Smooth muscle cell (in vitro differentiated cells): ENCODE data around the gene TUT4. TPM values are rescaled to one million over a fixed set of nuclear protein-coding genes. Genes with fewer than 3 reads are reported as not detected.

Experiments used
- DNase-seq: peaks from one replicate; lab custom pipeline; 2025; ENCODE audit not compliant: unreplicated experiment; lab: John Stamatoyannopoulos, UW
- H2AFZ ChIP-seq: fragments of 200-600 bp; sonication (generic); 2 replicates; pipeline ENCODE4 v1.6.0; 2016; ENCODE audit warnings: antibody characterized with exemption, low read depth, mild to moderate bottlenecking
- H3F3A ChIP-seq: fragments of 200-600 bp; sonication (generic); 2 replicates; pipeline ENCODE4 v1.6.0; 2017; ENCODE audit warnings: antibody characterized with exemption, low read depth
- H3K27ac ChIP-seq: fragments of 200-600 bp; sonication (generic); 2 replicates; pipeline ENCODE4 v1.5.1; 2016; ENCODE audit warnings: low read depth, mild to moderate bottlenecking
- H3K27me3 ChIP-seq: fragments of 200-600 bp; sonication (generic); 2 replicates; pipeline ENCODE4 v1.6.1; 2016; ENCODE audit warnings: low read depth, mild to moderate bottlenecking
- H3K36me3 ChIP-seq: fragments of 200-600 bp; sonication (generic); 2 replicates; pipeline ENCODE4 v1.5.1; 2016; ENCODE audit warnings: low read depth
- H3K4me1 ChIP-seq: fragments of 200-600 bp; sonication (generic); 2 replicates; pipeline ENCODE4 v1.5.1; 2016; ENCODE audit warnings: low read depth
- H3K4me2 ChIP-seq: fragments of 200-600 bp; sonication (generic); 2 replicates; pipeline ENCODE4 v1.6.0; 2016; ENCODE audit warnings: mild to moderate bottlenecking
- H3K4me3 ChIP-seq: fragments of 200-600 bp; sonication (generic); 2 replicates; pipeline ENCODE4 v1.5.1; 2016; ENCODE audit warnings: mild to moderate bottlenecking
- H3K79me2 ChIP-seq: fragments of 200-600 bp; sonication (generic); 2 replicates; pipeline ENCODE4 v1.6.0; 2016; ENCODE audit warnings: low read depth, mild to moderate bottlenecking
- H3K9ac ChIP-seq: fragments of 200-600 bp; sonication (generic); 2 replicates; pipeline ENCODE4 v1.6.0; 2016; ENCODE audit warnings: low read depth
- H3K9me3 ChIP-seq: fragments of 200-600 bp; sonication (generic); replicated peaks from 2 replicates; pipeline ENCODE4 v1.5.1; 2016; ENCODE audit warnings: low read depth
- H4K20me1 ChIP-seq: fragments of 200-600 bp; sonication (generic); 2 replicates; pipeline ENCODE4 v1.6.0; 2016; ENCODE audit warnings: low read depth
- CTCF ChIP-seq: fragments of 200-600 bp; sonication (generic); IDR thresholded peaks from 2 replicates; pipeline ENCODE4 v1.5.1; 2017; ENCODE audit warnings: borderline replicate concordance, mild to moderate bottlenecking, antibody characterized with exemption; ENCODE audit not compliant: insufficient read depth, poor library complexity, severe bottlenecking
- WGBS: methylation state at CpG from one replicate; pipeline ENCODE4 v1.1.7; 2016; ENCODE audit warnings: low lambda C conversion rate; 5-methylcytosine and 5-hydroxymethylcytosine counted together
- polyA plus RNA-seq: library from polyadenylated mRNA; unstranded; fragments of >200 nt; fragmentation: Nextera tagmentation; extraction: Ambion mirVana; gene quantifications from 2 replicates; pipeline ENCODE4 v1.2.1, GENCODE V29; 2016
- total RNA-seq: library from RNA; depleted of rRNA; stranded (reverse); fragments of >200 nt; gene quantifications from 2 replicates; pipeline ENCODE4 v1.2.3, GENCODE V29; 2014

Gene TUT4
- total and polyA plus RNA-seq, 2 experiments from 2014 or later, result 13.9 to 58.3 TPM

DNA sequence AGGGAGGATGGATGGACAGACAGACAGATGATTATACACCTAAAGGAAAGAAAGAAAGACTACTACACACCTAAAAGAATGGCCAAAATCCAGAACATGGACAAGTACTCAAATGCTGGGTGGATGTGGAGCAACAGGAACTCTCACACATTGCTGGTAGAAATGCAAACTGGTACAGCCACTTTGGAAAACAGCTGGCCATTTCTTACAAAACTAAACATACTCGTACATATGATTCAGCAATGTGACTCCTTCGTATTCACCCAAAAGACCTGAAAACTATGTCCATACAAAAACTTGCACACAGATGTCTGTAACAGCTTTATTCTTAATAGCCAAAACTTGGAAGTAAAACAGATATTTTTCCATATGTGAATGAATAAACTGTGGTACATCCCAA is 97.2 kb downstream of the TUT4 start:
- no peak for DNase-seq
- no peak overlapping the region for H3K27ac ChIP-seq

DNA sequence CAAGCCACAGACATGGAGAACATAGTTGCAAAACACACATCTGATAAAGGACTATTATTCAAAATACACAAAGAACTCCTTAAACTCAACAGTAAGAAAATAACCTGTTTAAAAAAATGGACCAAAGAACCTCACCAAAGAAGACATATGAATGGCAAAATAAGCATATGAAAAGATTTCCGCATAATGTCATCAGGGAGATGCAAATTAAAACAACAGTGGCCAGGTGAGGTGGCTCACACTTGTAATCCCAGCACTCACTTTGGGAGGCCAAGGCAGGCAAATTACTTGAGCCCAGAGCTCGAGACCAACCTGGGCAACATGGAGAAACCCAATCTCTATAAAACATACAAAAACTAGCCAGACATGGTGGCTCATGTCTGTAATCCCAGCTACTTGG is 98.1 kb downstream of the TUT4 start:
- no peaks in the 10 kb centered on the region for H3K27me3 ChIP-seq
- no peak overlapping the region for H2AFZ ChIP-seq
- no peaks in the 10 kb centered on the region for H3K9me3 ChIP-seq
- no peak overlapping the region for H3K4me2 ChIP-seq
- peaks cover 11% of the 10 kb centered on the region for H3K79me2 ChIP-seq
- H4K20me1 ChIP-seq, result peaks cover 3% of the 10 kb centered on the region
- H3K4me3 ChIP-seq, result no peak overlapping the region
- H3K4me1 ChIP-seq, result no peaks in the 10 kb centered on the region
- no peak overlapping the region for H3K27ac ChIP-seq
- no peaks in the 10 kb centered on the region for H3K36me3 ChIP-seq
- no peak for TF ChIP-seq CTCF
- 90% methylated on average over 2 of the region's 2 CpGs for WGBS
- H3K9ac ChIP-seq, result no peak overlapping the region
- H3F3A ChIP-seq, result no peaks in the 10 kb centered on the region
- DNase-seq, result no peak

More for the DNA sequence above, 97.2 kb downstream of the TUT4 start:
- no peaks in the 10 kb centered on the region for H3K4me1 ChIP-seq
- H3K9me3 ChIP-seq, result no peaks in the 10 kb centered on the region
- no peak overlapping the region for H3K9ac ChIP-seq
- TF ChIP-seq CTCF, result no peak
- no peak overlapping the region for H3K4me2 ChIP-seq
- H3K79me2 ChIP-seq, result peaks cover 8% of the 10 kb centered on the region
- H3K36me3 ChIP-seq, result no peaks in the 10 kb centered on the region
- no peak overlapping the region for H2AFZ ChIP-seq
- no peak overlapping the region for H3K4me3 ChIP-seq
- H4K20me1 ChIP-seq, result peaks cover 3% of the 10 kb centered on the region
- H3F3A ChIP-seq, result no peaks in the 10 kb centered on the region
- H3K27me3 ChIP-seq, result no peaks in the 10 kb centered on the region
- 98% methylated on average over 2 of the region's 2 CpGs for WGBS

- H3K9me3 ChIP-seq, result no peaks in the 10 kb centered on the region
- WGBS, result 89% methylated on average over 1 of the region's 1 CpG
These were observed 98.8 kb downstream of the TUT4 start for GRCh38 chr1:52454127-52454526.

More at GRCh38 chr1:52454127-52454526, 98.8 kb downstream of the TUT4 start:
- H3K27ac ChIP-seq, result no peak overlapping the region
- no peaks in the 10 kb centered on the region for H3K36me3 ChIP-seq
- H3K9ac ChIP-seq, result no peak overlapping the region
- no peak overlapping the region for H3K4me3 ChIP-seq
- no peaks in the 10 kb centered on the region for H3K4me1 ChIP-seq
- H3K4me2 ChIP-seq, result no peak overlapping the region
- peaks cover 3% of the 10 kb centered on the region for H4K20me1 ChIP-seq
- DNase-seq, result no peak
- peaks cover 11% of the 10 kb centered on the region for H3K79me2 ChIP-seq
- H3F3A ChIP-seq, result no peaks in the 10 kb centered on the region
- no peaks in the 10 kb centered on the region for H3K27me3 ChIP-seq
- H2AFZ ChIP-seq, result no peak overlapping the region
- TF ChIP-seq CTCF, result no peak
